HG03571 (cell line): ENCODE data around the gene CDH4.

Experiments
- ATAC-seq: cut with Tn5 transposase; IDR thresholded peaks from one replicate; pipeline ENCODE4 v1.9.1; 2021; ENCODE audit not compliant: unreplicated experiment

The CDH4 gene

GRCh38 chr20:61795669-61796630 is 543.9 kb downstream of the CDH4 start:
- no peak for ATAC-seq

- ATAC-seq = no peak
Measured at GRCh38 chr20:61796738-61797137, 544.7 kb downstream of the CDH4 start.

- ATAC-seq = no peak
Measured at GRCh38 chr20:61797200-61797599, 545.1 kb downstream of the CDH4 start.

DNA sequence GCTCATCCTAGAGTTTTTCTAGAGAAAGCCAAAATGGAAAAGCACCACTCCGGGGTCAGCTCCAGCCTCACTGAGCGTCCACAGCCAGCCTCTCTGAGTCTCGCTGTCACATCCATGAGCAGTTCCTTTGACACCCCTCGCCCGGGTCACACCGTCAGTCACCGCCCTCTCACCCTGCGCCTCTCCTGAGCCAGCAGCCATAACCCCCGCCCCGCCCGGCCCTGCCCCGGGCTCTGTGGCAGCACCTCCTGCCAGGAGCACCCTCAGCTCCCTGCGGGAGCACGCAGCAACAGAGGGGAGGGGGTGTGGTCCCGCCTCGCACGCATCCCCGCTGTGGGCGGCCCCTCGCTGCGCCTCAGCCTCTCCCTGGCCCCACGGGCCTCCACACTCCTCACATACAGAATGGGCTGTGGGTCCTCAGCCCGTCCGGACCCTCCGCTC is 545.9 kb downstream of the CDH4 start:
- ATAC-seq = no peak

GRCh38 chr20:61798632-61799031 is 546.6 kb downstream of the CDH4 start:
- no peak for ATAC-seq

GRCh38 chr20:61799394-61799923 is 547.4 kb downstream of the CDH4 start:
- ATAC-seq = no peak

GRCh38 chr20:61799928-61800327 is 547.9 kb downstream of the CDH4 start:
- no peak for ATAC-seq

GRCh38 chr20:61800359-61801064 is 548.5 kb downstream of the CDH4 start:
- ATAC-seq = no peak

DNA sequence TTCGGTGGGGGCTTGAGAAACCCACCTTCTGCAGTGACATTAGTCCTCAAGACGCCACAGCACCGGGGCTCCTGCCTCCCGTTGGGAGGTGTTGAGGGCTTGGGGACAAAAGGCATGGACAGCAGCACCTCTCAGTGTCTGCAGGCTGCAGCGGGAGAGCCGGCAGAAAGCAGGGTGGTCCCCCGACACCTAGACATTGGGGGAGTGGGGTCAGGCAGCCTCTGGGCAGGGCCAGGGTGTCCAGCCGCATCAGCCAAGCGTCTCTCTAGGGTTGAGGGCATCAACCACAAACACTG is 549.0 kb downstream of the CDH4 start:
- no peak for ATAC-seq

DNA sequence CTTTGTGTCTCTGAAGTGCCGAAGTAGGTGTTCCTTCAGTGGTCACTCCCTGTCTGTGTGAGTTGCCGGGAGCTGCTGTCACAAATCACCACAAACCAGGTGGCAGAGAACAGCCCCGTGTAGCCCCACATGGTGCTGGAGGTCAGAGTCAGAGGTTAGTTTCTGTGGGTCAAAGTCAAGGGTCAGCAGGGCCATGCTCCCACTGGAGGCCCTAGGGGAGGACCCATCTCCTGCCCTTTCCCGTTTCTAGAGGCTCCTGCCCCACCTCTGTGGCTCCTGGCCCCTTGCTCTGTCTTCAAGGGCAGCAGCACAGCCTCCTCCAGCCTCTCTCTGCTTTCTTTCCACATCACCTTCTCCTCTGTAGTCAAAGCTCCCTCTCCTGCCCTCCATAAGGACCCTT is 549.4 kb downstream of the CDH4 start:
- ATAC-seq = no peak

GRCh38 chr20:61801857-61802442 is 549.9 kb downstream of the CDH4 start:
- ATAC-seq = no peak

DNA sequence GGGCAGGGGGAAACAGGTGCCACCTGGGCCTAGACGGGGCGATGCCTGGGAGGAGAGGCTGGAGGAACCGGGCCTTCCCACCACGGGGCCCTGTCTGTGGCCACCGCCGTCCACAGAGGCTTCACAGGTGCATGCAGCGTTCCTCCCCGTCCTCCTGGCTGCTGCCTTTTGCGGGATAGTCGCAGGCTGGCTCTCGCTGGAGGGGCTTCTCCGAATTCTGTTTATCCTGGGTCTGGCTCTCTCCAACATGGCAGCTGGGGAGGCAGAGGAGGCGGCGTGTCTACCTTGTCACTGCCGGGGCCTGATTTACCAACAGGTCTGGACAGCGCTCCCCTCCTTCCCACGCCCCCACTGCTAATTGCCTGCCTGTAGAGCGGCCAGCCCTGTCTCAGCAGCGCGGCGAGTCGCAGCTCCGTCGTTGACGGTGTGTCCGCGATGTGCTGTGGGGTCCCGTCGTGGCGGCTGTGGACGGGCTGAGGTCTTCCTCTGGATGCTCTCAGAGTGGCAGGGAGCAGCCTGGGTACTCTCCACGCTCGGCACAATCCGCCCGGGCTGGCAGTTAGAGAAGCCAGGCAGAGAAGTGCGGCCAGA is 550.8 kb downstream of the CDH4 start:
- no peak for ATAC-seq

- no peak for ATAC-seq
Measured at GRCh38 chr20:61803416-61803914, 551.4 kb downstream of the CDH4 start.

GRCh38 chr20:61803915-61804751 is 552.1 kb downstream of the CDH4 start:
- ATAC-seq = no peak

- no peak for ATAC-seq
Measured at GRCh38 chr20:61804752-61805295, 552.8 kb downstream of the CDH4 start.

GRCh38 chr20:61805365-61805764 is 553.3 kb downstream of the CDH4 start:
- ATAC-seq = no peak

GRCh38 chr20:61805781-61806180 is 553.7 kb downstream of the CDH4 start:
- ATAC-seq = no peak

- no peak for ATAC-seq
Measured at GRCh38 chr20:61806314-61806713, 554.3 kb downstream of the CDH4 start.

GRCh38 chr20:61806995-61807394 is 554.9 kb downstream of the CDH4 start:
- no peak for ATAC-seq
